K562 (cell line): ENCODE data around the gene SYT13. TPM values are rescaled to one million over a fixed set of nuclear protein-coding genes. Genes with fewer than 3 reads are reported as not detected.

Experiments
- ATAC-seq: fragments of 200-7000 bp; cut with Tn5 transposase; 3 replicates; pipeline ENCODE4 v1.9.1; 2020; ENCODE audit warnings: moderate library complexity
- BruUV-seq: library from RNA; stranded (reverse); fragments of 400-500 nt; replicated peaks from 2 replicates; lab custom pipeline; 2021; lab: Mats Ljungman, UMichigan
- CTCF ChIA-PET: fragments of 300-600 bp; formaldehyde crosslinking; extraction: SDS; loops from one replicate; lab custom pipeline; 2021; ENCODE audit warnings: low intra/inter-chr PET ratio; lab: Yijun Ruan, JAX
- POLR2A ChIA-PET: fragments of 300-600, 350-650 bp; sonication (Branson Sonifier 250); formaldehyde crosslinking; extraction: SDS; loops from one replicate; lab custom pipeline; 2021; ENCODE audit warnings: antibody characterized with exemption, inconsistent platforms; lab: Yijun Ruan, JAX
- DNase-seq, 4 experiments: peaks; one replicate each; pipeline versions ENCODE4 v3.0.0 to v3.0.0-alpha.2; 2011 to 2018; ENCODE audit warnings: low spot score in 3 of 4, mixed read lengths in 3 of 4; ENCODE audit errors: extremely low read depth in 1 of 4
- FAIRE-seq: peaks from 2 replicates; lab custom pipeline; 2011; peaks lifted over from hg19 to GRCh38; lab: Jason Lieb, UNC
- H2AFZ ChIP-seq: 2 replicates; pipeline ENCODE4 v1.6.0; 2011; ENCODE audit warnings: low read depth, low read length, control low read depth, inconsistent platforms
- H3K27ac ChIP-seq: fragments of 200-600 bp; 3 replicates; pipeline ENCODE4 v1.8.0; 2011; ENCODE audit warnings: low read depth, mild to moderate bottlenecking, control low read depth, inconsistent platforms, low read length, moderate library complexity, mixed read lengths; ENCODE audit errors: extremely low read depth
- H3K27me3 ChIP-seq, 2 experiments: fragments of 300-600 bp in 1 of 2; 2 replicates in 1 of 2; 3 replicates in 1 of 2; pipeline versions ENCODE4 v1.6.0 to v1.8.0; 2011; ENCODE audit warnings: inconsistent platforms in 2 of 2, low read length in 2 of 2, mild to moderate bottlenecking in 1 of 2, mixed read lengths in 1 of 2, moderate library complexity in 1 of 2; ENCODE audit not compliant: control insufficient read depth in 2 of 2, insufficient read depth in 2 of 2
- H3K36me3 ChIP-seq: fragments of 300-600 bp; 3 replicates; pipeline ENCODE4 v1.8.0; 2011; ENCODE audit warnings: mild to moderate bottlenecking, low read length, inconsistent platforms; ENCODE audit not compliant: control insufficient read depth, insufficient read depth
- H3K4me1 ChIP-seq, 2 experiments: fragments of 200-600 bp in 1 of 2; replicated peaks in 1 of 2; 2 replicates in 1 of 2; 3 replicates in 1 of 2; pipeline versions ENCODE4 v1.5.1 to v1.8.0; 2011; ENCODE audit warnings: inconsistent platforms in 2 of 2, low read length in 2 of 2, mild to moderate bottlenecking in 1 of 2, mixed read lengths in 1 of 2, moderate library complexity in 1 of 2; ENCODE audit not compliant: control insufficient read depth in 2 of 2, insufficient read depth in 2 of 2
- H3K4me2 ChIP-seq: 2 replicates; pipeline ENCODE4 v1.6.1; 2011; ENCODE audit warnings: low read length, control low read depth, inconsistent platforms, mixed read lengths; ENCODE audit not compliant: insufficient read depth
- H3K4me3 ChIP-seq: fragments of 200-600 bp; sonication (generic), shearing (Covaris generic); 2 replicates; pipeline ENCODE4 v1.5.1; 2016; ENCODE audit warnings: control low read depth, inconsistent platforms
- H3K79me2 ChIP-seq: fragments of 200-600 bp; 3 replicates; pipeline ENCODE4 v1.8.0; 2011; ENCODE audit warnings: low read length, inconsistent platforms; ENCODE audit not compliant: control insufficient read depth, insufficient read depth
- H3K9ac ChIP-seq, 2 experiments: 2 replicates each; pipeline versions ENCODE4 v1.6.0 to v1.6.1; 2011; ENCODE audit warnings: low read depth in 2 of 2, low read length in 2 of 2, control low read depth in 1 of 2, inconsistent platforms in 1 of 2, mild to moderate bottlenecking in 1 of 2, mixed read lengths in 1 of 2; ENCODE audit not compliant: insufficient read depth in 1 of 2
- H3K9me1 ChIP-seq: one replicate; pipeline ENCODE4 v1.6.0; 2011; ENCODE audit warnings: inconsistent platforms, mild to moderate bottlenecking, low read length, moderate library complexity; ENCODE audit not compliant: control insufficient read depth, insufficient read depth
- H3K9me3 ChIP-seq: replicated peaks from 2 replicates; pipeline ENCODE4 v1.5.1; 2011; ENCODE audit warnings: low read depth, low read length, inconsistent platforms; ENCODE audit not compliant: control insufficient read depth, insufficient read depth
- H4K20me1 ChIP-seq: replicated peaks from 2 replicates; pipeline ENCODE4 v1.6.1; 2011; ENCODE audit warnings: low read length, inconsistent platforms, mixed read lengths; ENCODE audit not compliant: control insufficient read depth, insufficient read depth
- TBL1XR1 ChIP-seq, 2 experiments: IDR thresholded peaks; 2 replicates each; pipeline ENCODE4 v1.6.1; 2012; ENCODE audit warnings: improper control_type of control experiment in 2 of 2, low read length in 2 of 2, mild to moderate bottlenecking in 1 of 2
- YY1 ChIP-seq, 3 experiments: IDR thresholded peaks; 2 replicates each; pipeline ENCODE4 v1.6.1; 2011; ENCODE audit warnings: low read length in 2 of 3, mild to moderate bottlenecking in 2 of 3, moderate library complexity in 2 of 3, borderline replicate concordance in 1 of 3, control low read depth in 1 of 3, low read depth in 1 of 3; ENCODE audit not compliant: insufficient read depth in 3 of 3, insufficient replicate concordance in 2 of 3, control insufficient read depth in 1 of 3, insufficient read length in 1 of 3; ENCODE audit errors: extremely low read depth in 1 of 3
- ZNF239 ChIP-seq: fragments of 250-450 bp; sonication (Bioruptor Pico); IDR thresholded peaks from 2 replicates; pipeline ENCODE4 v1.4.0; 2020; ENCODE audit warnings: mild to moderate bottlenecking
- WGBS: fragments of 100-300 bp; shearing (Covaris generic); methylation state at CpG from one replicate; pipeline ENCODE4 v1.1.6; 2016; ENCODE audit warnings: low coverage, mixed read lengths; ENCODE audit not compliant: insufficient coverage; ENCODE audit errors: missing lambda C conversion rate; 5-methylcytosine and 5-hydroxymethylcytosine counted together
- in situ Hi-C: fragments of 300-500 bp; cut with MboI; formaldehyde crosslinking; loops from 4 replicates; pipeline ENCODE4 v1.15.0; 2018; ENCODE audit warnings: inconsistent platforms, mixed read lengths
- intact Hi-C: fragments of 100-400 bp; cut with micrococcal nuclease; formaldehyde crosslinking; loops from 2 replicates; pipeline ENCODE4 v1.14.2; 2022
- polyA plus RNA-seq, 8 experiments: library from polyadenylated mRNA; depleted of rRNA in 4 of 8; stranded (reverse) in 5 of 8; unstranded in 3 of 8; fragments of >200 nt; fragmentation: Nextera tagmentation in 2 of 8; fragmentation: Illumina TruSeq in 1 of 8; extraction: Ambion mirVana in 2 of 8; extraction: Trizol in 1 of 8; gene quantifications; 2 replicates each; pipeline versions ENCODE4 v1.2.1 to v1.2.3, GENCODE V29; 2011 to 2014; ENCODE audit warnings: inconsistent platforms in 1 of 8, missing spikeins in 1 of 8
- total RNA-seq, 7 experiments: library from RNA; depleted of rRNA in 6 of 7; stranded (reverse); fragments of >200 nt in 6 of 7; fragmentation: Illumina TruSeq in 2 of 7; extraction: Trizol in 2 of 7; gene quantifications; 2 replicates each; pipeline versions ENCODE4 v1.2.1 to v1.2.3, GENCODE V29; 2011 to 2021; ENCODE audit warnings: low replicate concordance in 1 of 7
- TF ChIP-seq, protein P1 (sequence below): fragments of 250-450 bp; sonication (Bioruptor Pico); IDR thresholded peaks from 2 replicates; pipeline ENCODE4 v1.9.0; 2021; ENCODE audit warnings: mild to moderate bottlenecking, inconsistent platforms
- TF ChIP-seq, protein P2 (sequence below): fragments of 200-600 bp; sonication (generic); IDR thresholded peaks from one replicate; pipeline ENCODE4 v1.6.1; 2012; ENCODE audit warnings: mild to moderate bottlenecking, low read depth, low read length, inconsistent platforms

SYT13 gene
- total and polyA plus RNA-seq, 9 of the 15 experiments (the other 6 are each of a cell fraction or from before 2014, with no cell fraction given): under 0.01 to 0.13 (median 0.08) TPM; not detected in 2

DNA sequence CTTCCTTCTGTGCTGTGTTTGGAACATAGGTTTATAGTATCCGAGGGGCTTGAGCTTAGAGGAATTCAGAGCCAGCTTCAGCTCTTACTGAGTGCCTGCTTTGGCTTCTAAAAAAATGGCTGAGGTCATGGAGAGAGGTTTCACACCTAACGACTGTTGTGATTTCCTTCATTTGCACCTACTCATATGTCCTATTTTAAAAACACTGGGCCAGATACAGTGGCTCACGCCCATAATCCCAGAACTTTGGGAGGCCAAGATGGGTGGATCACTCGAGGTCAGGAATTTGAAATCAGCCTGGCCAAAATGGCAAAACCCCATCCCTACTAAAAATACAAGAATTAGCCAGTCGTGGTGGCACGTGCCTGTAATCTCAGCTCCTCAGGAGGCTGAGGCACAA, 38.3 kb upstream of the SYT13 start:
- ATAC-seq (no peak), FAIRE-seq (no peak), DNase-seq (no peak)
- ChIA-PET CTCF (interaction anchor here (0.6 kb wide), 1 partner anchor 214 kb away, joined by 3 read pairs; no protein-coding TSS in a partner anchor), POLR2A (no interaction called here)
- Histone ChIP-seq H4K20me1 (no peaks in the 10 kb centered on the region), H3K4me3 (no peak overlapping the region), H3K27me3 (no peaks in the 10 kb centered on the region; a peak in 1 of 5 replicates), H3K9me3 (no peaks in the 10 kb centered on the region), H2AFZ (no peak overlapping the region), H3K9ac (no peak overlapping the region), H3K36me3 (no peaks in the 10 kb centered on the region), H3K27ac (no peak overlapping the region), H3K79me2 (no peaks in the 10 kb centered on the region), H3K4me2 (no peak overlapping the region), H3K4me1 (no peaks in the 10 kb centered on the region), H3K9me1 (no peaks in the 10 kb centered on the region)
- WGBS: 0% methylated on average over 5 of the region's 6 CpGs
- in situ Hi-C loops: no loop called here
- BruUV-seq: no TSS peak
- intact Hi-C loops: no loop called here
- TF ChIP-seq, protein P1, sequence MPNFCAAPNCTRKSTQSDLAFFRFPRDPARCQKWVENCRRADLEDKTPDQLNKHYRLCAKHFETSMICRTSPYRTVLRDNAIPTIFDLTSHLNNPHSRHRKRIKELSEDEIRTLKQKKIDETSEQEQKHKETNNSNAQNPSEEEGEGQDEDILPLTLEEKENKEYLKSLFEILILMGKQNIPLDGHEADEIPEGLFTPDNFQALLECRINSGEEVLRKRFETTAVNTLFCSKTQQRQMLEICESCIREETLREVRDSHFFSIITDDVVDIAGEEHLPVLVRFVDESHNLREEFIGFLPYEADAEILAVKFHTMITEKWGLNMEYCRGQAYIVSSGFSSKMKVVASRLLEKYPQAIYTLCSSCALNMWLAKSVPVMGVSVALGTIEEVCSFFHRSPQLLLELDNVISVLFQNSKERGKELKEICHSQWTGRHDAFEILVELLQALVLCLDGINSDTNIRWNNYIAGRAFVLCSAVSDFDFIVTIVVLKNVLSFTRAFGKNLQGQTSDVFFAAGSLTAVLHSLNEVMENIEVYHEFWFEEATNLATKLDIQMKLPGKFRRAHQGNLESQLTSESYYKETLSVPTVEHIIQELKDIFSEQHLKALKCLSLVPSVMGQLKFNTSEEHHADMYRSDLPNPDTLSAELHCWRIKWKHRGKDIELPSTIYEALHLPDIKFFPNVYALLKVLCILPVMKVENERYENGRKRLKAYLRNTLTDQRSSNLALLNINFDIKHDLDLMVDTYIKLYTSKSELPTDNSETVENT: no peak
- TF ChIP-seq TBL1XR1 (IDR thresholded peaks at IDR 0.05; ENCODE audit: low read length in 2 of 2) (no peak), ZNF239 (no peak), YY1 (IDR thresholded peaks at IDR 0.05; ENCODE audit: borderline replicate concordance in 1 of 3, control insufficient read depth in 1 of 3, extremely low read depth in 1 of 3, insufficient read depth in 3 of 3, insufficient read length in 1 of 3, insufficient replicate concordance in 2 of 3, low read depth in 1 of 3, low read length in 2 of 3) (no peak)
- TF ChIP-seq, protein P2, sequence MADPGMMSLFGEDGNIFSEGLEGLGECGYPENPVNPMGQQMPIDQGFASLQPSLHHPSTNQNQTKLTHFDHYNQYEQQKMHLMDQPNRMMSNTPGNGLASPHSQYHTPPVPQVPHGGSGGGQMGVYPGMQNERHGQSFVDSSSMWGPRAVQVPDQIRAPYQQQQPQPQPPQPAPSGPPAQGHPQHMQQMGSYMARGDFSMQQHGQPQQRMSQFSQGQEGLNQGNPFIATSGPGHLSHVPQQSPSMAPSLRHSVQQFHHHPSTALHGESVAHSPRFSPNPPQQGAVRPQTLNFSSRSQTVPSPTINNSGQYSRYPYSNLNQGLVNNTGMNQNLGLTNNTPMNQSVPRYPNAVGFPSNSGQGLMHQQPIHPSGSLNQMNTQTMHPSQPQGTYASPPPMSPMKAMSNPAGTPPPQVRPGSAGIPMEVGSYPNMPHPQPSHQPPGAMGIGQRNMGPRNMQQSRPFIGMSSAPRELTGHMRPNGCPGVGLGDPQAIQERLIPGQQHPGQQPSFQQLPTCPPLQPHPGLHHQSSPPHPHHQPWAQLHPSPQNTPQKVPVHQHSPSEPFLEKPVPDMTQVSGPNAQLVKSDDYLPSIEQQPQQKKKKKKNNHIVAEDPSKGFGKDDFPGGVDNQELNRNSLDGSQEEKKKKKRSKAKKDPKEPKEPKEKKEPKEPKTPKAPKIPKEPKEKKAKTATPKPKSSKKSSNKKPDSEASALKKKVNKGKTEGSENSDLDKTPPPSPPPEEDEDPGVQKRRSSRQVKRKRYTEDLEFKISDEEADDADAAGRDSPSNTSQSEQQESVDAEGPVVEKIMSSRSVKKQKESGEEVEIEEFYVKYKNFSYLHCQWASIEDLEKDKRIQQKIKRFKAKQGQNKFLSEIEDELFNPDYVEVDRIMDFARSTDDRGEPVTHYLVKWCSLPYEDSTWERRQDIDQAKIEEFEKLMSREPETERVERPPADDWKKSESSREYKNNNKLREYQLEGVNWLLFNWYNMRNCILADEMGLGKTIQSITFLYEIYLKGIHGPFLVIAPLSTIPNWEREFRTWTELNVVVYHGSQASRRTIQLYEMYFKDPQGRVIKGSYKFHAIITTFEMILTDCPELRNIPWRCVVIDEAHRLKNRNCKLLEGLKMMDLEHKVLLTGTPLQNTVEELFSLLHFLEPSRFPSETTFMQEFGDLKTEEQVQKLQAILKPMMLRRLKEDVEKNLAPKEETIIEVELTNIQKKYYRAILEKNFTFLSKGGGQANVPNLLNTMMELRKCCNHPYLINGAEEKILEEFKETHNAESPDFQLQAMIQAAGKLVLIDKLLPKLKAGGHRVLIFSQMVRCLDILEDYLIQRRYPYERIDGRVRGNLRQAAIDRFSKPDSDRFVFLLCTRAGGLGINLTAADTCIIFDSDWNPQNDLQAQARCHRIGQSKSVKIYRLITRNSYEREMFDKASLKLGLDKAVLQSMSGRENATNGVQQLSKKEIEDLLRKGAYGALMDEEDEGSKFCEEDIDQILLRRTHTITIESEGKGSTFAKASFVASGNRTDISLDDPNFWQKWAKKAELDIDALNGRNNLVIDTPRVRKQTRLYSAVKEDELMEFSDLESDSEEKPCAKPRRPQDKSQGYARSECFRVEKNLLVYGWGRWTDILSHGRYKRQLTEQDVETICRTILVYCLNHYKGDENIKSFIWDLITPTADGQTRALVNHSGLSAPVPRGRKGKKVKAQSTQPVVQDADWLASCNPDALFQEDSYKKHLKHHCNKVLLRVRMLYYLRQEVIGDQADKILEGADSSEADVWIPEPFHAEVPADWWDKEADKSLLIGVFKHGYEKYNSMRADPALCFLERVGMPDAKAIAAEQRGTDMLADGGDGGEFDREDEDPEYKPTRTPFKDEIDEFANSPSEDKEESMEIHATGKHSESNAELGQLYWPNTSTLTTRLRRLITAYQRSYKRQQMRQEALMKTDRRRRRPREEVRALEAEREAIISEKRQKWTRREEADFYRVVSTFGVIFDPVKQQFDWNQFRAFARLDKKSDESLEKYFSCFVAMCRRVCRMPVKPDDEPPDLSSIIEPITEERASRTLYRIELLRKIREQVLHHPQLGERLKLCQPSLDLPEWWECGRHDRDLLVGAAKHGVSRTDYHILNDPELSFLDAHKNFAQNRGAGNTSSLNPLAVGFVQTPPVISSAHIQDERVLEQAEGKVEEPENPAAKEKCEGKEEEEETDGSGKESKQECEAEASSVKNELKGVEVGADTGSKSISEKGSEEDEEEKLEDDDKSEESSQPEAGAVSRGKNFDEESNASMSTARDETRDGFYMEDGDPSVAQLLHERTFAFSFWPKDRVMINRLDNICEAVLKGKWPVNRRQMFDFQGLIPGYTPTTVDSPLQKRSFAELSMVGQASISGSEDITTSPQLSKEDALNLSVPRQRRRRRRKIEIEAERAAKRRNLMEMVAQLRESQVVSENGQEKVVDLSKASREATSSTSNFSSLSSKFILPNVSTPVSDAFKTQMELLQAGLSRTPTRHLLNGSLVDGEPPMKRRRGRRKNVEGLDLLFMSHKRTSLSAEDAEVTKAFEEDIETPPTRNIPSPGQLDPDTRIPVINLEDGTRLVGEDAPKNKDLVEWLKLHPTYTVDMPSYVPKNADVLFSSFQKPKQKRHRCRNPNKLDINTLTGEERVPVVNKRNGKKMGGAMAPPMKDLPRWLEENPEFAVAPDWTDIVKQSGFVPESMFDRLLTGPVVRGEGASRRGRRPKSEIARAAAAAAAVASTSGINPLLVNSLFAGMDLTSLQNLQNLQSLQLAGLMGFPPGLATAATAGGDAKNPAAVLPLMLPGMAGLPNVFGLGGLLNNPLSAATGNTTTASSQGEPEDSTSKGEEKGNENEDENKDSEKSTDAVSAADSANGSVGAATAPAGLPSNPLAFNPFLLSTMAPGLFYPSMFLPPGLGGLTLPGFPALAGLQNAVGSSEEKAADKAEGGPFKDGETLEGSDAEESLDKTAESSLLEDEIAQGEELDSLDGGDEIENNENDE: no peak
